Activated naive CD8-positive, alpha-beta T cell treated with anti-CD3 and anti-CD28 coated beads, Interleukin-2, amount 50 U/mL, for 24 hours (primary cell): ENCODE measurements around the gene DHFR.
"Not testable (repeated sequence)": the region's sequence is repeated elsewhere in the genome, so short reads cannot be mapped to it uniquely, and the experiment has no call there.

Experiments
- ATAC-seq: fragments of 150-1000 bp; cut with Tn5 transposase; one replicate; pipeline ENCODE4 v1.10.0; 2021
- DNase-seq: peaks from one replicate; pipeline ENCODE4 v3.0.0; 2021
- H3K27ac Mint-ChIP-seq: one replicate; pipeline ENCODE4 v1.8.0; 2021; ENCODE audit warnings: mild to moderate bottlenecking, mixed read lengths
- H3K27me3 Mint-ChIP-seq: one replicate; pipeline ENCODE4 v1.8.0; 2021; ENCODE audit warnings: mixed read lengths
- H3K36me3 Mint-ChIP-seq: one replicate; pipeline ENCODE4 v1.8.0; 2021; ENCODE audit warnings: low read depth, mixed read lengths
- H3K4me1 Mint-ChIP-seq: one replicate; pipeline ENCODE4 v1.8.0; 2021; ENCODE audit warnings: mixed read lengths
- H3K4me3 Mint-ChIP-seq: one replicate; pipeline ENCODE4 v1.8.0; 2021; ENCODE audit warnings: mild to moderate bottlenecking, moderate library complexity, mixed read lengths
- H3K9me3 Mint-ChIP-seq: one replicate; pipeline ENCODE4 v1.8.0; 2021; ENCODE audit warnings: mixed read lengths

The DHFR gene

GRCh38 chr5:80597500-80597899, 57.3 kb downstream of the DHFR start:
- Mint-ChIP-seq H3K36me3 (no peaks in the 10 kb centered on the region), H3K4me3 (no peak overlapping the region), H3K4me1 (no peaks in the 10 kb centered on the region), H3K9me3 (no peaks in the 10 kb centered on the region), H3K27ac (no peak overlapping the region), H3K27me3 (no peaks in the 10 kb centered on the region)
- DNase-seq (no peak), ATAC-seq (no peak)

GRCh38 chr5:80594810-80595209, 60.0 kb downstream of the DHFR start:
- H3K27ac Mint-ChIP-seq, result no peak overlapping the region
- no peak for DNase-seq
- no peak for ATAC-seq
- no peaks in the 10 kb centered on the region for H3K9me3 Mint-ChIP-seq
- H3K36me3 Mint-ChIP-seq, result no peaks in the 10 kb centered on the region
- no peaks in the 10 kb centered on the region for H3K4me1 Mint-ChIP-seq
- H3K4me3 Mint-ChIP-seq, result no peak overlapping the region
- peaks cover 5% of the 10 kb centered on the region for H3K27me3 Mint-ChIP-seq

DNA sequence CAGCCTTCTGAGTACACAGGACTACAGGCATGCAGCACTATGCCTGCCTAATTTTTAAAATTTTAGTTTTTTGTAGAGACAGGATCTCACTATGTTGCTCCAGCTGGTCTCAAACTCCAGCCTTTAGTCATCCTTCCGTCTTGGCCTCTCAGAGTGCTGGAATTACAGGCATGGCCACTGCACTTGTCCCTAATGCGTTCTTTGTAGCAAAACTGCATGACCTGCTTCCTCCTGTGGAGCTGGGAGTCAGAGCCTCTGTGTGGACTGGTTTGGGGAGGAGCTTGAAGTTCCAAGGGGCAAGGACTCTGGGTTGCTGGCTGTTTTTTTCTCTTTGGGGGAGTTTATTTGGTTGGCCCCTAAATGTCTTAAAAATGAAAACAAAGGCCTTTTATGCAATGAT, 62.0 kb downstream of the DHFR start:
- H3K9me3 Mint-ChIP-seq, result no peaks in the 10 kb centered on the region
- DNase-seq (no peak), ATAC-seq (no peak)
- H3K4me3 Mint-ChIP-seq, result no peak overlapping the region
- H3K27ac Mint-ChIP-seq, result no peak overlapping the region
- no peaks in the 10 kb centered on the region for H3K36me3 Mint-ChIP-seq
- H3K27me3 Mint-ChIP-seq, result peaks cover 5% of the 10 kb centered on the region
- no peaks in the 10 kb centered on the region for H3K4me1 Mint-ChIP-seq

DNA sequence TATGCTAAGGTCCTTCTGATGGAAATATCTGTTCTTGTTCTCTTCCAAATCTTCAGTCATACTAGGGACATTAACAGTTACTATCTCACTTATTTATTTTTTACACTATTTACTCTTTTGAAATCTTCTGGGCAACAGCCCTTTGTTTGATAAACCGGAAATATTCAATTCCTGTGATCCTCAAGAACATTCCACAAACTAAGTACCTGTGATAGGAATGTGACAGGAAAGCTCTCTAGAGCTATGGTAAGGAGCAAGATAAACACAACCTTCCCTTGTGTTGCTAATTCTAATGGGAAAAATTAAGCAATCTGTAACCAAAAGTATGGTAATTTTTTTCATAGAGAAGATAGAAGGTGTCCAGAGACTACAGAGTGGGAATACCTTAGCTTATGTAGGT, 62.7 kb downstream of the DHFR start:
- H3K36me3 Mint-ChIP-seq, result no peaks in the 10 kb centered on the region
- no peak overlapping the region for H3K27ac Mint-ChIP-seq
- H3K4me1 Mint-ChIP-seq, result no peaks in the 10 kb centered on the region
- DNase-seq, result no peak
- no peak overlapping the region for H3K4me3 Mint-ChIP-seq
- no peak for ATAC-seq
- no peaks in the 10 kb centered on the region for H3K9me3 Mint-ChIP-seq
- H3K27me3 Mint-ChIP-seq, result peaks cover 5% of the 10 kb centered on the region

DNA sequence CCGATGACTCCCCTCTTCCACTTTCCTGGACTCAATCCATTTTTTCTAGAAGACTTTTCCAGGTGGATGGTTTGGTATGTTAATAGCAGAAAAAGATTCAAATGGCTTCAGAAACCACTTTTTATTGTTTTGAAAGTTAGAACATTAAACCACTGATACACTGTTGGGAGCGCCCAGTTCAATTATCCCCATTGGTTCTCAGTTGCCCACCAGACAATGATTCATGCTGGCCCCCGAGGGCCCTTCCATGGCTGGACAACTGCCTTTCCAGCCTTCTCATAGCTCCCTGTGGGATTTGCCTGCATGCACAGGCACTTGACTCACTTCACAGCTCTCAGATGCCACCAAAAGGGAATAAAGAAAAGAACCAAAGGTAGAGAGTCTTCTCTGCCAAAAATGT, 63.4 kb downstream of the DHFR start:
- Mint-ChIP-seq H3K4me1 (no peaks in the 10 kb centered on the region), H3K9me3 (no peaks in the 10 kb centered on the region), H3K27me3 (peaks cover 9% of the 10 kb centered on the region), H3K4me3 (no peak overlapping the region), H3K27ac (no peak overlapping the region), H3K36me3 (no peaks in the 10 kb centered on the region)
- DNase-seq (no peak), ATAC-seq (no peak)

GRCh38 chr5:80590766-80591165, 64.0 kb downstream of the DHFR start:
- H3K4me1 Mint-ChIP-seq, result no peaks in the 10 kb centered on the region
- DNase-seq, result no peak
- H3K36me3 Mint-ChIP-seq, result no peaks in the 10 kb centered on the region
- H3K4me3 Mint-ChIP-seq, result no peak overlapping the region
- H3K27me3 Mint-ChIP-seq, result peaks cover 9% of the 10 kb centered on the region
- no peak overlapping the region for H3K27ac Mint-ChIP-seq
- H3K9me3 Mint-ChIP-seq, result no peaks in the 10 kb centered on the region
- ATAC-seq, result no peak

GRCh38 chr5:80588858-80589540, 65.8 kb downstream of the DHFR start:
- DNase-seq, result no peak
- Mint-ChIP-seq H3K9me3 (no peaks in the 10 kb centered on the region), H3K36me3 (no peaks in the 10 kb centered on the region), H3K4me1 (no peaks in the 10 kb centered on the region), H3K4me3 (no peak overlapping the region), H3K27me3 (peaks cover 17% of the 10 kb centered on the region), H3K27ac (no peak overlapping the region)
- no peak for ATAC-seq

DNA sequence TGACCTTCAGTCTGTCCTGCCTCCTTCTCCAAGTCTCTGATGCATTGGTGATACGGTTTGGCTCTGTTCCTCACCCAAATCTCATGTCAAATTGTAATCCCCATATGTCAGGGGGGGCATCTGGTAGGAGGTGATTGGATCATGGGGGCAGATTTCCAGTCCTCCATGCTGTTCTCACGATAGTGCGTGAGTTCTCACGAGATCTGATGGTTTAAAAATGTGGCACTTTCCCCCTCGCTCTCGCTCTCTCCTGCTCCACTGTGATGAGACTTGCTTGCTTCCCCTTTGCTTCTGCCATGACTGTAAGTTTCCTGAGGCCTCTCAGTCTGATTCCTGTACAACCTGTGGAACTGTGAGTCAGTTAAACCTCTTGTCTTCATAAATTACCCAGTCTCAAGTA, 70.0 kb downstream of the DHFR start:
- no peaks in the 10 kb centered on the region for H3K4me1 Mint-ChIP-seq
- H3K27me3 Mint-ChIP-seq, result peaks cover 14% of the 10 kb centered on the region
- H3K27ac Mint-ChIP-seq, result no peak overlapping the region
- ATAC-seq, result no peak
- H3K36me3 Mint-ChIP-seq, result no peaks in the 10 kb centered on the region
- no peak overlapping the region for H3K4me3 Mint-ChIP-seq
- H3K9me3 Mint-ChIP-seq, result no peaks in the 10 kb centered on the region
- no peak for DNase-seq

DNA sequence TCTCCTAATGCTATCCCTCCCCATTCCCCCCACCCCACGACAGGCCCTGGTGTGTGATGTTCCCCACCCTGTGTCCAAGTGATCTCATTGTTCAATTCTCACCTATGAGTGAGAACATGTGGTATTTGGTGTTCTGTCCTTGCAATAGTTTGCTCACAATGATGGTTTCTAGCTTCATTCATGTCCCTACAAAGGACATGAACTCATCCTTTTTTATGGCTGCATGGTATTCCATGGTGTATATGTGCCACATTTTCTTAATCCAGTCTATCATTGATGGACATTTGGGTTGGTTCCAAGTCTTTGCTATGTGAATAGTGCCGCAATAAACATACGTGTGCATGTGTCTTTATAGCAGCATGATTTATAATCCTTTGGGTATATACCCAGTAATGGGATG, 74.5 kb downstream of the DHFR start:
- H3K4me3 Mint-ChIP-seq, ATAC-seq, H3K4me1 Mint-ChIP-seq, DNase-seq, H3K9me3 Mint-ChIP-seq, H3K36me3 Mint-ChIP-seq, H3K27ac Mint-ChIP-seq: not testable (repeated sequence)
- peaks cover 32% of the 10 kb centered on the region for H3K27me3 Mint-ChIP-seq

- ATAC-seq, result no peak
- peaks cover 34% of the 10 kb centered on the region for H3K27me3 Mint-ChIP-seq
- H3K36me3 Mint-ChIP-seq, result no peaks in the 10 kb centered on the region
These were observed 75.7 kb downstream of the DHFR start for GRCh38 chr5:80579050-80579449.

DNA sequence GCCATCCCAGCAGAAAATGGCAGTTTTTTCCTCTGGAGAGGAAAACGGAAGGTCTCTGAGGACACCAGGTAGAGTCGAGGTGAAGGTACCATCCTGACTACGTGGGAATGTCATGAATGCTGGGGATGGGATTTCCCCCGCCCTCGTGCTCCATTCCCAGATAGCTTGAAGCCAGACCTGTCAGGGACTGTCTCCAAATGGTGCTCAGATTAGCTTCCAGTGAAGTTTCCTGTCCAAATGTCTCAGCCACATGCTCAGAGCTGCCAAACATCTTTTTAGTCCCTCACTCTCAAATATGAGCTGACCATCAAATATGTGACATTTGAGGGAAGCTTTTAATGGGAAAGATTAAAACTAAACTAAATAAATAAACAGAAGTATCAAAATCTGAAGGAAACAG, 77.1 kb downstream of the DHFR start:
- no peaks in the 10 kb centered on the region for H3K9me3 Mint-ChIP-seq
- no peaks in the 10 kb centered on the region for H3K4me1 Mint-ChIP-seq
- DNase-seq (no peak), ATAC-seq (no peak)
- H3K27ac Mint-ChIP-seq, result no peak overlapping the region
- peaks cover 41% of the 10 kb centered on the region for H3K27me3 Mint-ChIP-seq
- no peaks in the 10 kb centered on the region for H3K36me3 Mint-ChIP-seq
- no peak overlapping the region for H3K4me3 Mint-ChIP-seq

More at GRCh38 chr5:80579050-80579449, 75.7 kb downstream of the DHFR start:
- Mint-ChIP-seq H3K4me3 (no peak overlapping the region), H3K4me1 (no peaks in the 10 kb centered on the region), H3K27ac (no peak overlapping the region), H3K9me3 (no peaks in the 10 kb centered on the region)
- DNase-seq, result no peak

GRCh38 chr5:80576383-80576782, 78.4 kb downstream of the DHFR start:
- DNase-seq (no peak), ATAC-seq (no peak)
- H3K27ac Mint-ChIP-seq, result no peak overlapping the region
- H3K27me3 Mint-ChIP-seq, result peaks cover 53% of the 10 kb centered on the region
- H3K4me1 Mint-ChIP-seq, result no peaks in the 10 kb centered on the region
- H3K9me3 Mint-ChIP-seq, result no peaks in the 10 kb centered on the region
- no peak overlapping the region for H3K4me3 Mint-ChIP-seq
- no peaks in the 10 kb centered on the region for H3K36me3 Mint-ChIP-seq
